ENCODE data around the gene SCN4A.
A peak's percentile ranks its signal among the peaks of the same experiment; 100 is the strongest.
"Not testable (repeated sequence)": the region's sequence is repeated elsewhere in the genome, so short reads cannot be mapped to it uniquely, and the experiment has no call there.

The SCN4A gene

DNA sequence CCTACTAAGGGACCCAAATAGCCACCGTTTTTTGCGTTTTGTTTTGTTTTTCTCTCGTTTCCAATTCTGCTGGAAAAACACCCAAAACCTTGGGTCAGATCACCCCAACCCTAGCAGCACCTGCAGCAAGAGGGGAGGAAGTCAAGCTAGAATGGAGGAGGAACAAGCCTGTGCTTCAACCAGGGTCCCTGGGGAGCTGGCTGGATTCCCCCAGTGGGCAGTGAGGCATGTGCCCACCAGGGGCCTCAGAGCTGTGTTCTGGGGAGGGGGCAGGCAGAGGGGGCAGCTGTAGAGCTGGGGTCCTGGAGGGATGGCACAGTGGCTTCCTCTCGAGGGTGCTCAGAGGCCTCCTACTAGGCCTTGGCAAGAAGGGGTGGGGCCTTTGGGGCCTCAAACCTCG, 47.1 kb downstream of the SCN4A start:
- no peak overlapping the region for H2BK12ac ChIP-seq (ENCODE audit: low read length)
- no peak overlapping the region for H3K9ac ChIP-seq (ENCODE audit: low read depth, low read length, poor library complexity)
- H3K23ac ChIP-seq (ENCODE audit: low read depth, low read length, poor library complexity): peak overlapping the region; percentile 12
- H3K4me3 ChIP-seq (ENCODE audit: low read length in 2 of 2): no peak overlapping the region
- peaks cover 0 to 4% (median 0%) of the 10 kb centered on the region in 3 experiments for H3K27me3 ChIP-seq (ENCODE audit: control insufficient read depth in 3 of 3, insufficient read depth in 3 of 3, low read depth in 1 of 3, low read length in 3 of 3)
- H2AK5ac ChIP-seq (ENCODE audit: low read depth, low read length): peak overlapping the region; percentile 75
- no peak overlapping the region for H2BK5ac ChIP-seq (ENCODE audit: low read length)
- no peak overlapping the region for H4K91ac ChIP-seq (ENCODE audit: low read depth, low read length, poor library complexity)
- no peak overlapping the region for H3K4me2 ChIP-seq (ENCODE audit: insufficient read depth, low read length, poor library complexity, severe bottlenecking)
- DNase-seq (ENCODE audit: low spot score): no peak
- H3K36me3 ChIP-seq (replicated peaks in 1 of 2; ENCODE audit: control insufficient read depth in 2 of 2, insufficient read depth in 2 of 2, low read length in 2 of 2): no peaks in the 10 kb centered on the region
- H3K4ac ChIP-seq (ENCODE audit: low read length): no peak overlapping the region
- no peak overlapping the region for H2AFZ ChIP-seq (ENCODE audit: low read length)
- no peak overlapping the region for H4K8ac ChIP-seq (ENCODE audit: low read depth, low read length)
- peak overlapping the region; percentile 21 for H3K14ac ChIP-seq (ENCODE audit: low read length)
- H2BK120ac ChIP-seq (ENCODE audit: low read depth, low read length): no peak overlapping the region
- no CpG with 5 or more reads among the region's 5 CpGs for WGBS, 2 donors (ENCODE audit: extremely low coverage in 2 of 2, insufficient read length in 2 of 2, insufficient replicate concordance in 1 of 2)
- H3K4me1 ChIP-seq (ENCODE audit: control insufficient read depth in 2 of 2, insufficient read depth in 1 of 2, low read depth in 1 of 2, low read length in 2 of 2): peaks cover 0 to 2% of the 10 kb centered on the region in 2 donors
- H2BK15ac ChIP-seq (ENCODE audit: low read length): no peak overlapping the region
- H3K27ac ChIP-seq (replicated peaks; ENCODE audit: low read length): no peak overlapping the region
- no peaks in the 10 kb centered on the region for H3K79me1 ChIP-seq (ENCODE audit: low read depth, low read length)
- H3K9me3 ChIP-seq (replicated peaks in 1 of 2; ENCODE audit: control insufficient read depth in 2 of 2, insufficient read depth in 1 of 2, low read depth in 1 of 2, low read length in 2 of 2): no peaks in the 10 kb centered on the region
- peak overlapping the region; percentile 76 for H3K18ac ChIP-seq (ENCODE audit: low read length)

DNA sequence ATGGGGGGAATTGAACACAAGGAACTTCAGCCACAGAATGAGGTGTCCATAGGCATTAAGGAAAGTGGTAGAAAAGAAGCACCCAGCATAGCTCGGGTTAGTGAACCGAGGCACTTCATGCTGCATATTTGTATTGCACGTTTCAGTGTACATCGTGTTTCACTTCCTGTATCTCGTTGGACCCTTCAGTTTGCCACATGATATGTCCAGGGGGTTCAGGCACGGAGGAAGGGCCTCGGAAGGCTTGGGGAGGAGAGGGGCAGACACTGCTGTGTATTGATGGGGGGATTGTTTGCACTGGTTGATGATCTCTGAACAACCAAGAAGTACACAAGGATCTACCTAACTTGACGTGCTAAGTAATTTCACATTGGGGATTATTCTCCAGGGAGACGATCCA, 50.3 kb downstream of the SCN4A start:
- not testable (repeated sequence) for H2BK120ac ChIP-seq (ENCODE audit: low read depth, low read length); H3K4ac ChIP-seq (ENCODE audit: low read length); H3K9me3 ChIP-seq (replicated peaks in 1 of 2; ENCODE audit: control insufficient read depth in 2 of 2, insufficient read depth in 1 of 2, low read depth in 1 of 2, low read length in 2 of 2); H2BK12ac ChIP-seq (ENCODE audit: low read length); H2BK15ac ChIP-seq (ENCODE audit: low read length); H3K27ac ChIP-seq (replicated peaks; ENCODE audit: low read length); H3K23ac ChIP-seq (ENCODE audit: low read depth, low read length, poor library complexity); H3K4me2 ChIP-seq (ENCODE audit: insufficient read depth, low read length, poor library complexity, severe bottlenecking); H3K27me3 ChIP-seq (ENCODE audit: control insufficient read depth in 3 of 3, insufficient read depth in 3 of 3, low read depth in 1 of 3, low read length in 3 of 3); H2AFZ ChIP-seq (ENCODE audit: low read length); DNase-seq (ENCODE audit: low spot score); H3K14ac ChIP-seq (ENCODE audit: low read length); H3K4me3 ChIP-seq (ENCODE audit: low read length in 2 of 2); H3K36me3 ChIP-seq (replicated peaks in 1 of 2; ENCODE audit: control insufficient read depth in 2 of 2, insufficient read depth in 2 of 2, low read length in 2 of 2); H3K18ac ChIP-seq (ENCODE audit: low read length); H2AK5ac ChIP-seq (ENCODE audit: low read depth, low read length); H3K9ac ChIP-seq (ENCODE audit: low read depth, low read length, poor library complexity); H3K4me1 ChIP-seq (ENCODE audit: control insufficient read depth in 2 of 2, insufficient read depth in 1 of 2, low read depth in 1 of 2, low read length in 2 of 2); H4K91ac ChIP-seq (ENCODE audit: low read depth, low read length, poor library complexity); H4K8ac ChIP-seq (ENCODE audit: low read depth, low read length); H3K79me1 ChIP-seq (ENCODE audit: low read depth, low read length); H2BK5ac ChIP-seq (ENCODE audit: low read length)
- WGBS, 2 donors (ENCODE audit: extremely low coverage in 2 of 2, insufficient read length in 2 of 2, insufficient replicate concordance in 1 of 2): no CpG with 5 or more reads among the region's 9 CpGs

DNA sequence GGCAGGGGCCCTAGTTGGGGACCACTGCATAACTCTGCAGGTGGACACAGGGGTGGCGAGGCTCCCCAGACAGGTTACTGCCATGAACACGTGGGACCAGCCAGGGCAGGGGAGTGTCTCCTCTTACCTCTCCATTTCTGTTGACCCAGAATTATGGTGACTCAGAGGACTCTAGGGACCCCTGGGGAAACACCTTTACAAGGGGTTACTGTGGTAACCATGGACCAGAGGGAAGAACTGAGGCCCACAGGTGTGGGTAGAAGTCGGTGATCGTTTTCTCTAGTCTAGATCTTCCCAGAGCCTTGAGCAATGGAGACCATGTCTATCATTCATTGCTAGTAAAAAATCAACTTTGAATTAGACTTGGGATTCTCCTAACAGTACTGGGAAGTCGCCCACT, 51.9 kb downstream of the SCN4A start:
- WGBS, 2 donors (ENCODE audit: extremely low coverage in 2 of 2, insufficient read length in 2 of 2, insufficient replicate concordance in 1 of 2): no CpG with 5 or more reads among the region's 5 CpGs
- not testable (repeated sequence) for H3K4me3 ChIP-seq (ENCODE audit: low read length in 2 of 2); H3K4ac ChIP-seq (ENCODE audit: low read length); H3K36me3 ChIP-seq (replicated peaks in 1 of 2; ENCODE audit: control insufficient read depth in 2 of 2, insufficient read depth in 2 of 2, low read length in 2 of 2); H3K9ac ChIP-seq (ENCODE audit: low read depth, low read length, poor library complexity); H3K23ac ChIP-seq (ENCODE audit: low read depth, low read length, poor library complexity); DNase-seq (ENCODE audit: low spot score); H3K27ac ChIP-seq (replicated peaks; ENCODE audit: low read length); H3K27me3 ChIP-seq (ENCODE audit: control insufficient read depth in 3 of 3, insufficient read depth in 3 of 3, low read depth in 1 of 3, low read length in 3 of 3); H2BK5ac ChIP-seq (ENCODE audit: low read length); H2BK15ac ChIP-seq (ENCODE audit: low read length); H3K4me2 ChIP-seq (ENCODE audit: insufficient read depth, low read length, poor library complexity, severe bottlenecking); H2AK5ac ChIP-seq (ENCODE audit: low read depth, low read length); H2BK120ac ChIP-seq (ENCODE audit: low read depth, low read length); H3K18ac ChIP-seq (ENCODE audit: low read length); H3K9me3 ChIP-seq (replicated peaks in 1 of 2; ENCODE audit: control insufficient read depth in 2 of 2, insufficient read depth in 1 of 2, low read depth in 1 of 2, low read length in 2 of 2); H4K8ac ChIP-seq (ENCODE audit: low read depth, low read length); H3K14ac ChIP-seq (ENCODE audit: low read length); H3K79me1 ChIP-seq (ENCODE audit: low read depth, low read length); H4K91ac ChIP-seq (ENCODE audit: low read depth, low read length, poor library complexity); H3K4me1 ChIP-seq (ENCODE audit: control insufficient read depth in 2 of 2, insufficient read depth in 1 of 2, low read depth in 1 of 2, low read length in 2 of 2); H2BK12ac ChIP-seq (ENCODE audit: low read length); H2AFZ ChIP-seq (ENCODE audit: low read length)

DNA sequence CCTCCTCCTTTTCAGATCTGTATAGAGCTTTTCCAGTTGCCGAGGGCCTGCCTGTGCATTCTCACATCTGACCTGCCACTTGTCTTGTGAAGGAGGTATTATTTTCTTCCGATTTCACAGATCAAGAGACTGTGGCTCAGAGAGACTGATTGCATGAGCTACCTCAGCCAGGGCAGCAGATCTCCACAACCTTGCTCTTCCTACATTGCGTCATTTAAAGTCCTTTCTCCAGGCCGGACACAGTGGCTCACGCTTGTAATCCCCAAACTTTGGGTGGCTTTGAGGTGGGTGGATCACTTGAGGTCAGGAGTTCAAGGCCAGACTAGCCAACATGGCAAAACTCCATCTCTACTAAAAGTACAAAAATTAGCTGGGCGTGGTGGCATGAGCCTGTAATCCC, 52.7 kb downstream of the SCN4A start:
- not testable (repeated sequence) for H3K4me1 ChIP-seq (ENCODE audit: control insufficient read depth in 2 of 2, insufficient read depth in 1 of 2, low read depth in 1 of 2, low read length in 2 of 2); H3K9ac ChIP-seq (ENCODE audit: low read depth, low read length, poor library complexity); H3K79me1 ChIP-seq (ENCODE audit: low read depth, low read length); H3K4me2 ChIP-seq (ENCODE audit: insufficient read depth, low read length, poor library complexity, severe bottlenecking); DNase-seq (ENCODE audit: low spot score); H2BK5ac ChIP-seq (ENCODE audit: low read length); H2AFZ ChIP-seq (ENCODE audit: low read length); H3K27ac ChIP-seq (replicated peaks; ENCODE audit: low read length); H3K27me3 ChIP-seq (ENCODE audit: control insufficient read depth in 3 of 3, insufficient read depth in 3 of 3, low read depth in 1 of 3, low read length in 3 of 3); H3K4me3 ChIP-seq (ENCODE audit: low read length in 2 of 2); H3K9me3 ChIP-seq (replicated peaks in 1 of 2; ENCODE audit: control insufficient read depth in 2 of 2, insufficient read depth in 1 of 2, low read depth in 1 of 2, low read length in 2 of 2); H4K91ac ChIP-seq (ENCODE audit: low read depth, low read length, poor library complexity); H2AK5ac ChIP-seq (ENCODE audit: low read depth, low read length); H3K14ac ChIP-seq (ENCODE audit: low read length); H3K36me3 ChIP-seq (replicated peaks in 1 of 2; ENCODE audit: control insufficient read depth in 2 of 2, insufficient read depth in 2 of 2, low read length in 2 of 2); H3K18ac ChIP-seq (ENCODE audit: low read length); H2BK120ac ChIP-seq (ENCODE audit: low read depth, low read length); H4K8ac ChIP-seq (ENCODE audit: low read depth, low read length); H3K4ac ChIP-seq (ENCODE audit: low read length); H3K23ac ChIP-seq (ENCODE audit: low read depth, low read length, poor library complexity); H2BK15ac ChIP-seq (ENCODE audit: low read length); H2BK12ac ChIP-seq (ENCODE audit: low read length)
- no CpG with 5 or more reads among the region's 6 CpGs for WGBS, 2 donors (ENCODE audit: extremely low coverage in 2 of 2, insufficient read length in 2 of 2, insufficient replicate concordance in 1 of 2)
